Measurements from ENCODE around the gene RCSD1. TPM values are rescaled to one million over a fixed set of nuclear protein-coding genes. Genes with fewer than 3 reads are reported as not detected.
A peak's percentile ranks its signal among the peaks of the same experiment; 100 is the strongest.

RCSD1 gene
- polyA plus RNA-seq, 3 donors, result 116 to 218 (median 216) TPM

DNA sequence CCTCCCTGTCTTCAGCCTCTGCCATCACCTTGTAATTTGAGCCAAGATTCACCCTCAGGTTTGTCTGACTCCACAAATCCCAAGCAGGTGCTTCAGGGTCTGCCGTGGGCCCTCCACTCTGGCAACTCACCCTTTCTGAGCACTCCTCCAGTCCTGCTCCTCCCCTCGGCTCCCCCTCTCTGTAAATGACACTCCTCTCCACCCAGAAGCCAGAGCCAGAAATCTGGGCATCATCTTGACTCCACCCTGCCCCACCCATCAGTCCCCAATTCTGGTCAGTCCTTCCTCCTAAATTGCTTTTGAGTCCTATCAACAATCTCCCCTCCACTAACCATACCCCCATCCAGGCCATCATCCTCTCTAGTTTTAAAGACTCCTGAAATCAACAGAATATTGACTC lies 40.5 kb downstream of the RCSD1 start:
- Histone ChIP-seq H3K9me3 (replicated peaks in 1 of 2; ENCODE audit: control insufficient read depth in 1 of 2, insufficient read depth in 1 of 2, low read length in 2 of 2) (no peaks in the 10 kb centered on the region), H3K4me1 (ENCODE audit: control insufficient read depth in 1 of 2, insufficient read depth in 2 of 2, low read length in 2 of 2) (peaks cover 67 to 78% of the 10 kb centered on the region in 2 donors), H3K79me2 (ENCODE audit: insufficient read depth, low read length) (peaks cover 100% of the 10 kb centered on the region), H3K27ac (ENCODE audit: low read depth in 1 of 2, low read length in 2 of 2) (peak overlapping the region; percentile 15 to 67), H3K4me3 (replicated peaks in 1 of 3; ENCODE audit: low read depth in 2 of 3, low read length in 3 of 3) (no peak overlapping the region), H3K9ac (ENCODE audit: insufficient read depth, low read length, poor library complexity, severe bottlenecking) (no peak overlapping the region), H4K20me1 (ENCODE audit: insufficient read depth, low read length) (peaks cover 100% of the 10 kb centered on the region), H3K4me2 (replicated peaks; ENCODE audit: extremely low read depth, low read length, poor library complexity, severe bottlenecking) (no peak overlapping the region), H2AFZ (ENCODE audit: insufficient read depth, low read depth, low read length, poor library complexity, severe bottlenecking) (no peak overlapping the region), H3K27me3 (ENCODE audit: control insufficient read depth in 2 of 2, insufficient read depth in 2 of 2, low read length in 2 of 2) (no peaks in the 10 kb centered on the region), H3K36me3 (replicated peaks in 1 of 2; ENCODE audit: control insufficient read depth in 1 of 2, insufficient read depth in 2 of 2, low read length in 2 of 2) (peaks cover 46 to 87% of the 10 kb centered on the region in 2 donors)
- TF ChIP-seq, protein P1, sequence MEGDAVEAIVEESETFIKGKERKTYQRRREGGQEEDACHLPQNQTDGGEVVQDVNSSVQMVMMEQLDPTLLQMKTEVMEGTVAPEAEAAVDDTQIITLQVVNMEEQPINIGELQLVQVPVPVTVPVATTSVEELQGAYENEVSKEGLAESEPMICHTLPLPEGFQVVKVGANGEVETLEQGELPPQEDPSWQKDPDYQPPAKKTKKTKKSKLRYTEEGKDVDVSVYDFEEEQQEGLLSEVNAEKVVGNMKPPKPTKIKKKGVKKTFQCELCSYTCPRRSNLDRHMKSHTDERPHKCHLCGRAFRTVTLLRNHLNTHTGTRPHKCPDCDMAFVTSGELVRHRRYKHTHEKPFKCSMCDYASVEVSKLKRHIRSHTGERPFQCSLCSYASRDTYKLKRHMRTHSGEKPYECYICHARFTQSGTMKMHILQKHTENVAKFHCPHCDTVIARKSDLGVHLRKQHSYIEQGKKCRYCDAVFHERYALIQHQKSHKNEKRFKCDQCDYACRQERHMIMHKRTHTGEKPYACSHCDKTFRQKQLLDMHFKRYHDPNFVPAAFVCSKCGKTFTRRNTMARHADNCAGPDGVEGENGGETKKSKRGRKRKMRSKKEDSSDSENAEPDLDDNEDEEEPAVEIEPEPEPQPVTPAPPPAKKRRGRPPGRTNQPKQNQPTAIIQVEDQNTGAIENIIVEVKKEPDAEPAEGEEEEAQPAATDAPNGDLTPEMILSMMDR (IDR thresholded peaks at IDR 0.05), result no peak
- H3K9me3 Mint-ChIP-seq, result no peaks in the 10 kb centered on the region
- peaks cover 81% of the 10 kb centered on the region for H3K4me1 Mint-ChIP-seq
- no peaks in the 10 kb centered on the region for H3K27me3 Mint-ChIP-seq (ENCODE audit: low read depth in 3 of 3)
- peaks cover 30 to 78% of the 10 kb centered on the region in 2 donors for H3K36me3 Mint-ChIP-seq
- intact Hi-C loops (cut with micrococcal nuclease), result no loop called here
- WGBS (ENCODE audit: insufficient coverage), result 89% methylated on average over 2 of the region's 2 CpGs
- H3K4me3 Mint-ChIP-seq, result no peak overlapping the region
- peak overlapping the region; percentile 1 to 87 (median 55) for H3K27ac Mint-ChIP-seq
- DNase-seq, result no peak

DNA sequence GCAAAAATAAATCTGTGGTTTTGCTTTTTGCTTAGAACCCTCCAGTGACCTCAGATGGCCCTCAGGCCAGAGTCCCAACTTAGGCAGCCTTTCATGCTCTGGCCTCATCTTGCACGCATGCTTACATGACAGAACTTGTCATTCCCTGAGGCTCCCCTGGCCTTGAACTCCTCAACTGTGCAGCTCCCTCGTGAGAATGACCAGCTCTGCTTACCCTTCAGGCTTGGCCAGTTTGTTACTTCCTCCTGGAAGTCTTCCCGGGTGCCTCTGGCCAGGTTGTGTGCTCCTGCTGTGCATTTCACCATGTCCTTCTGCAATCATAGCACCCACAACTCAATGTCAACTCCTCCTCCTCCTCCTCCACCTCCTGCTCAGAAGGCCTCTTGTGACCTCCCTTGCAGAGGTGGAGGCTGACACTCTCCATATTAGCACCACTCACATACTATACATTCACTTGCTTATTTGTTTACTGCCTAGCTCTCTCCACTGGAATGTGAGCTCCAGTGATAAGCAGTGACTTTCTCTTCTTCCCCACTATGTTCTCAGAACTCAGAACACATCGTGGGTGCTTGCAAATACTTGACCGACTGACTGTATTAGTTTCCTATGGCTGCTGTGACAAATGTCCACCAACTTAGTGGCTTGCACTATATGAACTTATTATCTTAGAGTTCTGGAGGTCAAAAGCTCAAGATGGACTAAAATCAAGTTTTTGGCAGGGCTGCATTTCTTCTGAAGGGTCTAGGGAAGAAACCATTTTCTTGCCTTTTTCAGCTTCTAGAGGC lies 41.9 kb downstream of the RCSD1 start:
- H3K9me3 ChIP-seq (replicated peaks in 1 of 2; ENCODE audit: control insufficient read depth in 1 of 2, insufficient read depth in 1 of 2, low read length in 2 of 2), result no peaks in the 10 kb centered on the region
- H3K4me2 ChIP-seq (replicated peaks; ENCODE audit: extremely low read depth, low read length, poor library complexity, severe bottlenecking), result no peak overlapping the region
- Mint-ChIP-seq H3K4me3 (no peak overlapping the region), H3K36me3 (peaks cover 20 to 77% of the 10 kb centered on the region in 2 donors), H3K4me1 (peaks cover 80% of the 10 kb centered on the region), H3K9me3 (no peaks in the 10 kb centered on the region), H3K27ac (peak overlapping the region; percentile 48 to 87 (median 81)), H3K27me3 (ENCODE audit: low read depth in 3 of 3) (no peaks in the 10 kb centered on the region)
- H3K4me3 ChIP-seq (replicated peaks in 1 of 3; ENCODE audit: low read depth in 2 of 3, low read length in 3 of 3), result no peak overlapping the region
- TF ChIP-seq, protein P1 (IDR thresholded peaks at IDR 0.05), result no peak
- peak in 1 of 3 donors; percentile 15 for DNase-seq
- peaks cover 100% of the 10 kb centered on the region for H4K20me1 ChIP-seq (ENCODE audit: insufficient read depth, low read length)
- no peak overlapping the region for H3K9ac ChIP-seq (ENCODE audit: insufficient read depth, low read length, poor library complexity, severe bottlenecking)
- peaks cover 56 to 88% of the 10 kb centered on the region in 2 donors for H3K36me3 ChIP-seq (replicated peaks in 1 of 2; ENCODE audit: control insufficient read depth in 1 of 2, insufficient read depth in 2 of 2, low read length in 2 of 2)
- no peak overlapping the region for H2AFZ ChIP-seq (ENCODE audit: insufficient read depth, low read depth, low read length, poor library complexity, severe bottlenecking)
- WGBS (ENCODE audit: insufficient coverage), result 78% methylated on average over 3 of the region's 5 CpGs
- peaks cover 100% of the 10 kb centered on the region for H3K79me2 ChIP-seq (ENCODE audit: insufficient read depth, low read length)
- H3K27me3 ChIP-seq (ENCODE audit: control insufficient read depth in 2 of 2, insufficient read depth in 2 of 2, low read length in 2 of 2), result no peaks in the 10 kb centered on the region
- peak overlapping the region; percentile 33 to 67 for H3K27ac ChIP-seq (ENCODE audit: low read depth in 1 of 2, low read length in 2 of 2)
- intact Hi-C loops (cut with micrococcal nuclease), result no loop called here
- H3K4me1 ChIP-seq (ENCODE audit: control insufficient read depth in 1 of 2, insufficient read depth in 2 of 2, low read length in 2 of 2), result peaks cover 55 to 69% of the 10 kb centered on the region in 2 donors

Data from CD14-positive monocyte (primary cell).